NCI-H146 treated with DMSO at 0.1 percent for 48 hours (cell line): ENCODE results near the gene STARD13.
"Not testable (repeated sequence)": the region's sequence is repeated elsewhere in the genome, so short reads cannot be mapped to it uniquely, and the experiment has no call there.

ENCODE experiments used
- DNase-seq: peaks from one replicate; lab custom pipeline; 2025; ENCODE audit not compliant: unreplicated experiment; lab: John Stamatoyannopoulos, UW

STARD13 gene

DNA sequence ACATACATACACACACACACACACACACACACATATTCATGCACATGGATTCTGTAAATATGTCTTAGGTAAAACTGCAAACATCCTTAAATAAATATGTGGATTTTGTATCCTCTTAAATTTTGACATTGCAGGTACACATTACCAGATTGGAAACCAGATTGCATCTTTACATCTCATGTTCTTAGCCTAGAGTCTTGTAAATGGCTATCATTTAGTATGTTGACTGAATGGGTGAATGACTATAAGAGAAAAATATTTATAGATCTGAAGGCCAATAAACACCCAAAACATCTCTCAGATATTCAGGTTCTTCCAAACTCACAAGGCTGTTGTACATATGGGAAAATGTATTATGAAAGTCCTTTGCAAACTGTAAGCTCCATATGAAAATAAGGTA, 104.3 kb downstream of the STARD13 start:
- no peak for DNase-seq

GRCh38 chr13:33180122-33180804, 105.3 kb downstream of the STARD13 start:
- no peak for DNase-seq

DNA sequence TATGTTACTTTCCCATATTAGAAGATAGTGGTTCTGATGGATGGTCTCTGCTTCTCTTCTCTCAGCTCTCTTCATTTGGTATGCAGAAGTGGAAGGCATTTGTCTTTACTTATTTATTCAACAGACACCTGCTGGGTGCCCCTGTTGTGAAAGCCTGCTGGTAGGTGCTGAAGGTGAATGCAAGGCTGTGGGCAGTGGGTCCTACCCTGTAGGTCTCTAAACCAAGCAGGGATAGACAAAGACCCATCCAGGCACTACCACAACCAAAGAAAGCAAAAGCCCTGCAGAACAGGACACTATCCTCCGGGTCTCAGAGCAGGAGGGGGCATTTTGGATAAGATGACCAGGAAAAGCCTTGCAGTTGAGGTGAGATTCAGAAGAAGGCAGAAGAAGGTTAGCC, 106.1 kb downstream of the STARD13 start:
- peak; percentile 18 for DNase-seq

DNA sequence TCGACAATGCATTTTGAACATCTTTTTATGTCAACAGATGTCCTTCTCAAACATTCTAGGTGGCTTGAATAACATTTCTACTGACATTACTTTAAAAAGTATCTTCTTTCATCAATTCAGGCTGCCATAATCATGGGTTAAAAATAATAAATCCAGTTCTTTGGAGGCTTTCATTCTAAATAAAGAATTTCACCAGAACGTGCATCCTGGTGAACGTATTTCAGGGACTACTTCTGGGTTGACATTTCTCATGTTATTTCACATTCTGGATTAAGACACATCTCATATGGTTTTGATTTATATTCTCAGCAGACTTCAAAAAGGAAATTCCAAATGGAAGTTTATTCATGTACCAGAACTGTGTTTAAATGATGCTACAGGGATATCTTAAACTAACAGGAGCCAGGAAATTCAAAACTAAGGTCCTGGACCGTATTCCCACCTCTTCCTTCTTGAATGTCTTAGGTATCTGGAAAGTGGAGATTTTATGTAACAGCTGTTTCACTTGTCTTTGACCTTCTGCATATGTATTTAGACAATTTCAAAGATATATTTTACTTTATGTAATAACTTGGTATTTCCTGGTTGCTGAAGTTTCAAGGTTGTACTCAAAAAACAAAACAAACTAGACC, 107.2 kb downstream of the STARD13 start:
- no peak for DNase-seq

DNA sequence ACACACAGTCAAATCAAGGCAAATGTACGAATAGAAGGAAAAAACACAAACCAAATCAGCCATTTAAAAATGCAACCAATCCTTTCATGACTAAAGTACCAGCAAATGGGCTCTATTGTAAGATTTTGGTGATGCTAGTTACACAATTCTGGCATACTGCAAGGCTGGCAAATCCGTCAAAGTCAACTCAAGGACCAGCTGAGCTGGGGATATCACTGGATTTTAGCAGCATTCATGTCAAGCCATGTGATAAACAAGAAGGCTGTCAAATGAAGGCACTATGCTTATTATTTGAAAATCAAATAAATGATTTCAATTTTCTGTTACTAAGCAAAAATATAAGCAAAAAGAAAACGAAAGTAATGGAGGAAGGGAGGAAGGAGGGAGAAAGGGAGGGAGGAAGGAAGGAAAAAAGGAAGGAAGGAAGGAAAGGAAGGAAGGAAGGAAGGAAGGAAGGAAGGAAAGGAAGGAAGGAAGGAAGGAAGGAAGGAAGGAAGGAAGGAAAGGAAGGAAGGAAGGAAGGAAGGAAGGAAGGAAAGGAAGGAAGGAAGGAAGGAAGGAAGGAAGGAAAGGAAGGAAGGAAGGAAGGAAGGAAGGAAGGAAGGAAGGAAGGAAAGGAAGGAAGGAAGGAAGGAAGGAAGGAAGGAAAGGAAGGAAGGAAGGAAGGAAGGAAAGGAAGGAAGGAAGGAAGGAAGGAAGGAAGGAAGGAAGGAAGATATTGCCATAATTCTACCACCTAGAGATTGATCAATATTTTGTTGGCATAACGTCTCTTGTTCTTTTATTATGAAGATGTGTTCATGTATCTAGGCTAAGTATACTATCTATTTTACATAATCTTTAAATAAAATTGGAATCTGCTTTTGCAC, 108.0 kb downstream of the STARD13 start:
- not testable (repeated sequence) for DNase-seq

- no peak for DNase-seq
Measured at GRCh38 chr13:33176526-33176925, 109.0 kb downstream of the STARD13 start.

DNA sequence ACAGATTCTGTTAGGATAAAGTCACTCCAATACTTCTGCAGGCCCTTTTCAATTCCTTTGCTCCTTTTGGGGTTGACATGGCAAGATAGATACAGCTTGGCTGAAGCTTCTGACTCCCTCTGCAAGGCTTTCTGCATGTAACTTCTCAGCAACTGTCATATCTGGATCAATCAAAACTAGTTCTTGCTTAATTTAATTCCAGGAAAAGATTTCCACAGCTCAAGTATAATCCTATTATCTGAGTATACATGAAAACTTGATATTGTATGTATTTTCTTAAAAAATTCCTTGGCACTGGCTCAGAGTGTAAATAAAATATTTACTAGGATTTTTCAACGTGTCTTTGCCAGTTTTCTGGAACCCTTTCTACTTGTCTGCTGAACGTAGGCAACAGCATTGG, 109.6 kb downstream of the STARD13 start:
- no peak for DNase-seq

- no peak for DNase-seq
Measured at GRCh38 chr13:33174931-33175330, 110.6 kb downstream of the STARD13 start.

GRCh38 chr13:33174491-33174890, 111.1 kb downstream of the STARD13 start:
- no peak for DNase-seq

DNA sequence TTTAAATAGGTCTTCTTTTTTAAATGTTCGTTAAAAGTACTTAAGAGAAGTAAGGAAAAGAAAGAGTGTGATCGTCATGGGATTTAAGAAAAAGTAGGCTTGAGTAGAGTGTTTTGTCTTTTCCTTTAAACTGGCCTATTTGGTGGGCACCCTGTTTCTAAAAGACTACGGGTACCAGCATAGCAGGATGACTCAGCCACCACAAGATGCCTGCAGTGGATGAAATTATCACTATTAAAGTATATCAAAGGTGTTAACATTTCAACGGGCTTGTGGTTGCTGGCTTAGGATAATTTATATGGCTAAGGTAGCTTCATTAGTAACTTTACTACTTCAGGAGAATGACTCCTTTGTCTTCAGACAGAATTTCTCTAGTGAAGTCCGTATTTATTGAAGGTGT, 112.6 kb downstream of the STARD13 start:
- no peak for DNase-seq

GRCh38 chr13:33172400-33172799, 113.2 kb downstream of the STARD13 start:
- DNase-seq, result no peak

- no peak for DNase-seq
Measured at GRCh38 chr13:33169273-33169980, 116.1 kb downstream of the STARD13 start.

GRCh38 chr13:33168321-33168960, 117.1 kb downstream of the STARD13 start:
- DNase-seq, result no peak

DNA sequence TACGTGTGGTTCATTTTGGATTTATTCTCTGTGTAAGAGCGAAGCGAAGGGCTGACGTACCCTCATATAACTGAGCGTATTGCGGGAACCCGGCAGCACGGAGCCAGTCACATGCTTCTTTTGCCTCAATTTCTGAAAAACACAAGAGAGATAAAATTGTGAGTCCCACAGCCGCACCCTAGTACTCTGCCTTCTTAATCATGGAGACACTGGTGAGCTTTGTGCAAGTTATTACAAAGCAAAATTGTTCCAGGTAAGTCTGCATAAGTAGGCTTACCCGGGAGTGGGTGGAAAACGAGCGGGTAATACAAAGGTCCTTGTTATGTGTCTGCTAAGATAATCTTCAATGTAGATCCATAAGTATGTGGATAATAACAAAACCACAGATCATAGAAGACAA, 118.1 kb downstream of the STARD13 start:
- no peak for DNase-seq

GRCh38 chr13:33165787-33166186, 119.8 kb downstream of the STARD13 start:
- DNase-seq, result no peak

DNA sequence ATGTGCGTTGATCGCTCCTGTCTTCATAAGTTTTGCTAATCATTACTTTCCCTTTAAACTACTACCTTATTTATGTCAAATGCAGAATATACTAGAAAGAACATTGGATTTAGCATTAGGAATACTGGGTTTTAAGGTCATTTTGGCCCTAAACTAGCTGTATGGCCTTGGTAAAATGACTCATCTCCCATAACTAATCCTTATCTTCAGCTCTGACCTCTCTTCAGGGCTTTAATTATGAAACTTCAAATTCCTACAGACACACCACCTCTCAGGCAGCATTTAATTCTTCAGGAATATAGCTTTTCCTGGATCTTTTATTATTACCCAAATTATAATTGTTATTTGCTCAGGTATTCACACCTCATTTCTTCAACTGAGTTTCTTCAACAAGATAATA, 121.2 kb downstream of the STARD13 start:
- DNase-seq, result no peak

- not testable (repeated sequence) for DNase-seq
Measured at GRCh38 chr13:33162725-33163124, 122.8 kb downstream of the STARD13 start.

DNA sequence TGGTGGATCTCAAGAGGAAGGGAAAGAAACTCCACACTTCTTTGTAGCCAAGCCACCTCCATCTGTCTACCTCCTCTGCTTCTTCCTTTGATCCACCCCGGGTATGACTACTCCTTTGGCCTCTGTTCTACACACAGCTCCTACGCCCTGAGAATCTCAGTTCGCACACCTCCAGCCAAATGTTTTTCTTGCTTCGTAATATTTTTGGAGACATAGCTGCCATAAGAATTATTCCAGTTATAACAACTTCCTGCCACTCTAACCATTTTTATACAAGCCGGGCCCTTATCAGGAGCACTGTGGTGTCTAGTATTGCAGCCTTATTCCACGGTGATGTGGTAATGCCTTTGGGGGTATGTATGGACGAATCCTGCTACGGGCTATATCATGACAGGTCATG, 126.7 kb downstream of the STARD13 start:
- no peak for DNase-seq

- no peak for DNase-seq
Measured at GRCh38 chr13:33158271-33158670, 127.3 kb downstream of the STARD13 start.

- DNase-seq, result no peak
Measured at GRCh38 chr13:33154911-33155310, 130.6 kb downstream of the STARD13 start.
